Nephron progenitor cell (in vitro differentiated cells): ENCODE measurements around the gene LRRN1.
"Not testable (repeated sequence)": the region's sequence is repeated elsewhere in the genome, so short reads cannot be mapped to it uniquely, and the experiment has no call there.

Experiments used
- DNase-seq: peaks from one replicate; pipeline ENCODE4 v3.0.0; 2021
- H3K27ac Mint-ChIP-seq: 2 replicates; pipeline ENCODE4 v1.8.0; 2021; ENCODE audit warnings: mild to moderate bottlenecking, moderate library complexity, mixed read lengths
- H3K27me3 Mint-ChIP-seq: 2 replicates; pipeline ENCODE4 v1.8.0; 2021; ENCODE audit warnings: mild to moderate bottlenecking, low read depth, mixed read lengths; ENCODE audit not compliant: poor library complexity
- H3K36me3 Mint-ChIP-seq: 2 replicates; pipeline ENCODE4 v1.8.0; 2021; ENCODE audit warnings: low read depth, mixed read lengths
- H3K4me1 Mint-ChIP-seq: 2 replicates; pipeline ENCODE4 v1.8.0; 2021; ENCODE audit warnings: mixed read lengths
- H3K4me3 Mint-ChIP-seq: 2 replicates; pipeline ENCODE4 v1.8.0; 2021; ENCODE audit warnings: mild to moderate bottlenecking, moderate library complexity, mixed read lengths
- H3K9me3 Mint-ChIP-seq: 2 replicates; pipeline ENCODE4 v1.8.0; 2021; ENCODE audit warnings: mild to moderate bottlenecking, moderate library complexity, mixed read lengths
- CTCF ChIP-seq: fragments of 200-600 bp; sonication (generic); IDR thresholded peaks from 2 replicates; pipeline ENCODE4 v1.5.0; 2021; ENCODE audit warnings: antibody characterized with exemption

Gene LRRN1

GRCh38 chr3:3875491-3875890, 76.3 kb downstream of the LRRN1 start:
- Mint-ChIP-seq H3K9me3 (no peaks in the 10 kb centered on the region), H3K27ac (no peak overlapping the region), H3K36me3 (peaks cover 6% of the 10 kb centered on the region), H3K4me3 (no peak overlapping the region), H3K4me1 (peaks cover 21% of the 10 kb centered on the region), H3K27me3 (no peaks in the 10 kb centered on the region)
- no peak for TF ChIP-seq CTCF
- no peak for DNase-seq

GRCh38 chr3:3881050-3881449, 81.8 kb downstream of the LRRN1 start:
- H3K4me3 Mint-ChIP-seq, result no peak overlapping the region
- TF ChIP-seq CTCF, result no peak
- peaks cover 1% of the 10 kb centered on the region for H3K9me3 Mint-ChIP-seq
- no peaks in the 10 kb centered on the region for H3K36me3 Mint-ChIP-seq
- no peaks in the 10 kb centered on the region for H3K27me3 Mint-ChIP-seq
- H3K4me1 Mint-ChIP-seq, result peaks cover 12% of the 10 kb centered on the region
- H3K27ac Mint-ChIP-seq, result no peak overlapping the region
- no peak for DNase-seq

GRCh38 chr3:3887311-3887710, 88.1 kb downstream of the LRRN1 start:
- H3K9me3 Mint-ChIP-seq, result peaks cover 57% of the 10 kb centered on the region
- not testable (repeated sequence) for H3K27ac Mint-ChIP-seq, H3K4me3 Mint-ChIP-seq, H3K4me1 Mint-ChIP-seq, DNase-seq, H3K27me3 Mint-ChIP-seq
- peaks cover 51% of the 10 kb centered on the region for H3K36me3 Mint-ChIP-seq

- H3K4me1 Mint-ChIP-seq, result no peaks in the 10 kb centered on the region
- no peak for DNase-seq
- peaks cover 52% of the 10 kb centered on the region for H3K9me3 Mint-ChIP-seq
- no peaks in the 10 kb centered on the region for H3K27me3 Mint-ChIP-seq
- no peak for TF ChIP-seq CTCF
- peaks cover 55% of the 10 kb centered on the region for H3K36me3 Mint-ChIP-seq
- H3K4me3 Mint-ChIP-seq, result no peak overlapping the region
- no peak overlapping the region for H3K27ac Mint-ChIP-seq
Measured at GRCh38 chr3:3893590-3893989, 94.4 kb downstream of the LRRN1 start.
